HUES48 (cell line): ENCODE measurements around the gene SRPX2.
"Not testable (repeated sequence)": the region's sequence is repeated elsewhere in the genome, so short reads cannot be mapped to it uniquely, and the experiment has no call there.

ENCODE experiments used
- H3K27ac ChIP-seq: one replicate; pipeline ENCODE4 v1.7.0; 2013; ENCODE audit warnings: low read depth, low read length, inconsistent platforms
- H3K27me3 ChIP-seq: 2 replicates; pipeline ENCODE4 v1.6.1; 2013; ENCODE audit warnings: mild to moderate bottlenecking, low read length; ENCODE audit not compliant: control insufficient read depth, insufficient read depth
- H3K36me3 ChIP-seq: 2 replicates; pipeline ENCODE4 v1.6.1; 2013; ENCODE audit warnings: low read length; ENCODE audit not compliant: control insufficient read depth, insufficient read depth
- H3K4me1 ChIP-seq: 2 replicates; pipeline ENCODE4 v1.6.1; 2013; ENCODE audit warnings: mild to moderate bottlenecking, low read length; ENCODE audit not compliant: control insufficient read depth, insufficient read depth
- H3K4me3 ChIP-seq: 2 replicates; pipeline ENCODE4 v1.5.1; 2013; ENCODE audit warnings: mild to moderate bottlenecking, low read depth, low read length
- H3K9ac ChIP-seq: 2 replicates; pipeline ENCODE4 v1.6.1; 2013; ENCODE audit warnings: mild to moderate bottlenecking, low read depth, low read length, moderate library complexity
- H3K9me3 ChIP-seq: 2 replicates; pipeline ENCODE4 v1.6.1; 2013; ENCODE audit warnings: low read length; ENCODE audit not compliant: control insufficient read depth, insufficient read depth

SRPX2 gene

DNA sequence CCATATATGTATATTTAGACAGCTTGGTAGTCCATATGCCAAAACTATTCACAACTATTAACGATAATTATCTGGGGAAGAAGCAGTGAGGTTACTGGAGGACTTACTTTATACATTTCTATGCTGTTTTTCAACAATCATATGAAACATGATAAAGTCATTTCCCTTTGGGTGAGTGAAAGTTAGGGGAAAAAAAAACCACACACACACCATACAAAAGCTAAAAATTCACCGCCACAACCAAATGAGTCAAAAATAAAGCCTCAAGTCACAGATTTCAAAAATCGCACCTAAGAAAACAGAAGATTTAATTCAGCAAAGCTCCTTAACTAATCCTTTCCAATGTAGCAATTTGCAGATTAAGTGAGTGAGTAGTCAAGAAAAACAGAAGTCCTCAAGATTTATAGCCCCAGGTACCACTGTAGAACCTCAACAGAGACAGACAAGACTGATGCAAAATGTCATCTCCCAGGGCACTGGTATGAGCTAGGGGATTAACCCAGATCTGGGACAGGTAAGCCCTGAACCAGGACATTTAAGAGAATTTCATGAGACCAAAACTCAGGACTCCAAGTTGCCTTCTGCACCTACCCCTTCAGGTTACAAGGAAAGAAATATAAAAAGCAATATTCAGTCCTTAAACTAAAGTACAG lies 52.8 kb downstream of the SRPX2 start:
- Histone ChIP-seq H3K27ac (no peak overlapping the region), H3K9ac (no peak overlapping the region), H3K9me3 (no peaks in the 10 kb centered on the region), H3K27me3 (peaks cover 7% of the 10 kb centered on the region; the same call in 1 of the 2 replicates), H3K4me1 (no peaks in the 10 kb centered on the region), H3K4me3 (no peak overlapping the region), H3K36me3 (no peaks in the 10 kb centered on the region)

DNA sequence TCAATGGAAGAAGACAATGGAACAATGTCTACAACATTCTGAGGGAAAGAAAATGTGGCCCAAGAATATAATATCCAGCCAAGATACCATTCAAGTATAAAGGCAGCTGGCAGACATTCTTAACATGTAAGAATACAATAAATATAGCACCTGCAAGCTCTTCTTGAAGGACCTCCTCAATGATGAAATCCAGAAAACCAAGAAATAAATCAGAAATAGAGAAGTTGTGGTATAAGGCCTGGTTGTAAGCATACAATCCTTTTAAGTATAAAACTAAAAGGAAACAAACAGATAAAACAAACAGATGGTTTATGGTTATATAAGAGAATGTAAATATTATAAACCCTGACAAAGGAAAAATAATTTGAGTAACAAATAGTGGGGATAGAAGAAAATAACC lies 54.6 kb downstream of the SRPX2 start:
- no peak overlapping the region for H3K9ac ChIP-seq
- no peak overlapping the region for H3K4me3 ChIP-seq
- no peak overlapping the region for H3K27ac ChIP-seq
- no peaks in the 10 kb centered on the region for H3K36me3 ChIP-seq
- H3K9me3 ChIP-seq = no peaks in the 10 kb centered on the region
- H3K27me3 ChIP-seq = peaks cover 7% of the 10 kb centered on the region; the same call in 1 of the 2 replicates
- no peaks in the 10 kb centered on the region for H3K4me1 ChIP-seq

DNA sequence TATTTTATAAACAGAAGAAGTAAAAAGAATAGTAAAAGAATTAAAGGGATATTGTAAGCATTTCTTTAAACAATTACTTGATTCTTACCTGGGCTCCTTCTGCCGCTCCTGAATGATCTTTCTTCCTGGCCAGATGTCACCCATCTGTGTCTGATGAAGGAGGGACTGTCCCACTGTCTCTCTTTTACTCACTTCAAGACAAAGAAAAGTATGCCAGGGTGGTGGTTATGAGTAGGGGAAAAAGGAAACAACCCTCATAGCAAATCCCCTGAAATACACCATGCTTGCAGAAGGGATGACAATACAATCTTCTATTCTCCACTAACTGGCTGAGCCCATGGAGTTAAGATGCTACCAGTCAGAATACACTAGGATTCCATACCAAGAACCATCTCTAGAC lies 56.8 kb downstream of the SRPX2 start:
- Histone ChIP-seq H3K9ac (no peak overlapping the region), H3K27me3 (peaks cover 7% of the 10 kb centered on the region; the same call in 1 of the 2 replicates), H3K36me3 (no peaks in the 10 kb centered on the region), H3K9me3 (no peaks in the 10 kb centered on the region), H3K4me3 (no peak overlapping the region), H3K27ac (no peak overlapping the region), H3K4me1 (no peaks in the 10 kb centered on the region)

DNA sequence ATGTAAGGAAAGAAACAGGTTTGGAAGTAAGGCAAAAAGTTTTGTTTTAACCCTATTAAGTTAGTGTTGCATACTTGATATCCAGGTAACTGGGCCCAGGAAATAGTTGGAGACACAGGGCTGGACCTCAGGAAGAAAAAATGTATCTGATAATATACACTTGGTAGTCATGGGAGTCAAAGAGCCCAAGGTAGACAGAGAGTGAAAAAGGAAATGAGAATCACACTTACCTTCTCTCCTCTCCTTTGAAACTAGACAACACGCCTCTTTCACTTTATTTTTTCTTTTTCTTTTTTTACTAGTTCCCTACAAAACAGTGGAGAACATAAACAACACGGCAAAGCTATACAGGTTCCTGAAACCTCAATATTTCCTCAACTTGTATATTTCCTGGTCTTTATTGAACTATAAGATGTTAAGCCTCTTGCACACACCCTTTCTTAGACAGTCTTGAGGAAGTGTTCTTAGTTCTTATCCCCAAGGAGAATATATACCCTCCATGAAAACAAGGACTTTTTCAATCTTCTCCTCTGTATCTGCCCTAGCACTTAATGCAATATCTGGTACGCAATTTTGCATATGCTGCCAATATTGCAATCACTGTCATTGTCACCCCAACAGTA lies 60.7 kb downstream of the SRPX2 start:
- H3K4me1 ChIP-seq = no peaks in the 10 kb centered on the region
- peaks cover 8% of the 10 kb centered on the region for H3K27me3 ChIP-seq
- no peaks in the 10 kb centered on the region for H3K9me3 ChIP-seq
- no peak overlapping the region for H3K9ac ChIP-seq
- no peak overlapping the region for H3K27ac ChIP-seq
- no peak overlapping the region for H3K4me3 ChIP-seq
- H3K36me3 ChIP-seq = no peaks in the 10 kb centered on the region

DNA sequence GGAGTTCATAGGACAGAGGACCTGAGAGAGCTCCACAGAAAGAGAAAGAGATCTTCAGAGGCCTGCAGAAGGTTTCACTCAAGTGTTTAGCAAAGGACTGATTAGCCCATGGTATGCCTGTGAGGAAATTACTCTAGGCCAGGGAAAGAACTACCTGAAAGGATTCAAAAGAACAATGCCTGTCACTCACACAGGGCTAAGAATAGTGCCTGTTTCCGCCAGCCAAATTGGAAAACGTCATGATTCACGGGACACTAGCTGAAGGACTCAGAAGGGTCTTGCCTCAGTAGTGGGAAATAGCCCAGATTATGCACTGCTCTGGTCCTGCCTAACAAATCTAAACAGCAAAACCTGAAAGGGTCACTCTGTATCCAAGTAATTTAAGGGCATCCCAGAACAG lies 66.8 kb downstream of the SRPX2 start:
- Histone ChIP-seq H3K27ac (no peak overlapping the region), H3K9ac (no peak overlapping the region), H3K36me3 (no peaks in the 10 kb centered on the region), H3K4me3 (no peak overlapping the region), H3K9me3 (no peaks in the 10 kb centered on the region), H3K4me1 (no peaks in the 10 kb centered on the region), H3K27me3 (peaks cover 8% of the 10 kb centered on the region)

DNA sequence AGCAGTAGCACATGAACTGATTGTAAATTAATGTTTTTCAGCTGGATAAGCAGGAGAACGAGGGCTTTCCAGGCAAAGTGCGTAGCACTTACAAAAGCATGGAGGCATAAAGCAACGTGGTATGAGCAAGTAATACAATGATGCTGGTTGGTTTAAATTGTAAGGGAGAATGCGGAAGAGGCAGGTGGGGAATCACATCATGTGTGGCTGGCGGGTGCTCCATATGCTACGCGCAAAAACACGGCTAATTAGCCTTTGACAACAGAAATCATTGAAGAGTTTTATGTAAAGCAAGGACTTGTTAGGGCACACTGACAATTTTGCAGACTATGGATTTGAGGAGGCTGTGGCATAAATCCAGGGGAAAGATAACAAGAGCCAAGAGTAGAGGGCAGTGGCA lies 73.4 kb downstream of the SRPX2 start:
- H3K4me1 ChIP-seq = no peaks in the 10 kb centered on the region
- H3K9me3 ChIP-seq = no peaks in the 10 kb centered on the region
- H3K4me3 ChIP-seq = no peak overlapping the region
- H3K27me3 ChIP-seq = no peaks in the 10 kb centered on the region
- no peak overlapping the region for H3K27ac ChIP-seq
- no peaks in the 10 kb centered on the region for H3K36me3 ChIP-seq
- H3K9ac ChIP-seq = no peak overlapping the region

DNA sequence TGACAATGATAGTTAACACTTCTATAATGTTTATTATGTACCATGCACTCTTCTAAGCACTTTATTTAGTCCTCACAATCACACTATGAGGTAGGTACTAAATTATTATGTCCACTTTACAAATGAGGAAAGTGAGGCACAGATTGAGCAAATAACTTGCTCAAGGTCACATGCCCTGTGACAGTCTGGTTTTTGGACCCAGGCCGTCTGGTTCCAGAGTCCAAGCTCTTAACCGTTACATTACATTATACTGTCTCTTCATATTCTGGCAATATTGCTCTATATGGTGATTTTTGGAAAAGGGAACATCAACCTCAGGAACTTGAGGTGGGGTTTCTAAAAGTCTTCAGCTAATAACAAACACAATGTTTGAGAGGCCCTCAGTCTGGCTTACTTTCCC lies 75.1 kb downstream of the SRPX2 start:
- no peak overlapping the region for H3K4me3 ChIP-seq
- H3K36me3 ChIP-seq = no peaks in the 10 kb centered on the region
- no peaks in the 10 kb centered on the region for H3K27me3 ChIP-seq
- H3K9ac ChIP-seq = no peak overlapping the region
- H3K4me1 ChIP-seq = no peaks in the 10 kb centered on the region
- H3K9me3 ChIP-seq = peaks cover 6% of the 10 kb centered on the region; the same call in 1 of the 2 replicates
- H3K27ac ChIP-seq = no peak overlapping the region

DNA sequence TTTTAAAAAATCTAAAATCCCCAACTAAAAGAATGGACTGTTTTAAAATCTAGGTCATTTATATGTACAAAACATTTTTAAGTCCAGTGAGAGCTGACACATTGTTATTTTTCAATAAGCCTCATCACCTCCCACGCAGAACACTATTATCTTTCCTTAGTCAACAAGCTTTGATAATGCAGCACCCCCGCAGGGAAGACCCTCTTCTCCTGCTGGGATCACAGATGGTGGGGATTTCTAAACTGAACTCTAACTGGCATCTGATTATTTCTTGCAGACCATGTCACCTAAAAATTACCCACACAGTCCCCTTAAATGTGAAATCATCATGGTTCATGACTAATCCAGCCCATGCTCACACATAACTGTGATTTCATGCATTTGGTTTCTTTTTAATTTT lies 76.3 kb downstream of the SRPX2 start:
- Histone ChIP-seq H3K27ac (no peak overlapping the region), H3K4me3 (no peak overlapping the region)

DNA sequence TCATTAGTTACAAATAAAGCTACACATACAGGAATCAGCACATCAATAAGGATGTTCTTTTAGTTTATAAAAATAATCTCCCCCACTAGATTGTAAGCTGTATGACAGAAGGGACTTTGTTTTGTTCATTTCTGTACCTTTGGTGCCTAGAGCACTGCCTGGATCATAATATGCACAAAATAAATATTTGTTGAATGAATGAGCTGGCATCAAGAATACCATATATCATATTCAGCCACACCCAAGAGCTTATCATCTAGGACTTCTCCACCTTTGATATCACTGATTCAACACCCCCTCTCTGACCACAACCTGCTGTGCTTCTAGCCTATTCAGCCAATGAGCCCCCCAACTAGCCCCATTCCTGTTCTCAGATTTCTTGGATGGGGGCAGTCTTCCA lies 77.3 kb downstream of the SRPX2 start:
- H3K36me3 ChIP-seq = no peaks in the 10 kb centered on the region
- H3K27me3 ChIP-seq = no peaks in the 10 kb centered on the region; the same call in 1 of the 2 replicates
- H3K9me3 ChIP-seq = peaks cover 6% of the 10 kb centered on the region; the same call in 1 of the 2 replicates
- no peak overlapping the region for H3K9ac ChIP-seq
- no peaks in the 10 kb centered on the region for H3K4me1 ChIP-seq
- H3K27ac ChIP-seq = no peak overlapping the region
- H3K4me3 ChIP-seq = no peak overlapping the region

More for the DNA sequence above, 76.3 kb downstream of the SRPX2 start:
- no peak overlapping the region for H3K9ac ChIP-seq
- H3K9me3 ChIP-seq = peaks cover 6% of the 10 kb centered on the region; the same call in 1 of the 2 replicates
- H3K4me1 ChIP-seq = no peaks in the 10 kb centered on the region
- no peaks in the 10 kb centered on the region for H3K36me3 ChIP-seq
- no peaks in the 10 kb centered on the region for H3K27me3 ChIP-seq

DNA sequence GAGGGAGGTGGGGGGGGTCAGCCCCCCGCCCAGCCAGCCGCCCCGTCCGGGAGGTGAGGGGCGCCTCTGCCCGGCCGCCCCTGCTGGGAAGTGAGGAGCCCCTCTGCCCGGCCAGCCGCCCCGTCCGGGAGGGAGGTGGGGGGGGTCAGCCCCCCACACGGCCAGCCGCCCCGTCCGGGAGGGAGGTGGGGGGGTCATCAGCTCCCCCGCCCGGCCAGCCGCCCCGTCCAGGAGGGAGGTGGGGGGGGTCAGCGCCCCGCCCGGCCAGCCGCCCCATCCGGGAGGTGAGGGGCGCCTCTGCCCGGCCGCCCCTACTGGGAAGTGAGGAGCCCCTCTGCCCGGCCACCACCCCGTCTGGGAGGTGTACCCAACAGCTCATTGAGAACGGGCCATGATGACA lies 80.0 kb downstream of the SRPX2 start:
- H3K9me3 ChIP-seq, H3K9ac ChIP-seq, H3K27ac ChIP-seq, H3K4me1 ChIP-seq, H3K4me3 ChIP-seq, H3K36me3 ChIP-seq: not testable (repeated sequence)
- H3K27me3 ChIP-seq = peaks cover 10% of the 10 kb centered on the region
